GM21526 (cell line): Measurements from ENCODE around the gene INSRR.

Experiments
- ATAC-seq: cut with Tn5 transposase; IDR thresholded peaks from one replicate; pipeline ENCODE4 v1.9.1; 2021; ENCODE audit warnings: moderate library complexity; ENCODE audit not compliant: unreplicated experiment, low FRiP score

The INSRR gene

DNA sequence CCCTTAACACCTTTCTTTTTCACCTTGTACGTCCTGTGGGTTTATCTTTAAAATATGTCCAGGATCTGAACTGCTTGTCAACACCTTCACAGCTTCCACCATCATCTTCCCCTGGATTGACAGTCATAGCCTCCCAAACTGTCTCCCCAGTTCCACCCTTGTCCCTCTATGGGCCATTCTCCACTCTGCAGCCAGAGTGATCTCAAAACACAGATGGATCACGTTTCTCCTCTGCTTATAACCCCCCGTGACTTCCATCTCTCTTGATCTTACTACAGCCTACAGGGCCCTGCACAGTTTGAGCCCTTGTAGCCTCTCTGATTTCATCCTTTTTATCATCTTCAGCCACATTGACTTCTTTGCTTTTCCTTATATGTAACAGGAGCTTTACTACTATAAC is 4.3 kb downstream of the INSRR start:
- no peak for ATAC-seq

DNA sequence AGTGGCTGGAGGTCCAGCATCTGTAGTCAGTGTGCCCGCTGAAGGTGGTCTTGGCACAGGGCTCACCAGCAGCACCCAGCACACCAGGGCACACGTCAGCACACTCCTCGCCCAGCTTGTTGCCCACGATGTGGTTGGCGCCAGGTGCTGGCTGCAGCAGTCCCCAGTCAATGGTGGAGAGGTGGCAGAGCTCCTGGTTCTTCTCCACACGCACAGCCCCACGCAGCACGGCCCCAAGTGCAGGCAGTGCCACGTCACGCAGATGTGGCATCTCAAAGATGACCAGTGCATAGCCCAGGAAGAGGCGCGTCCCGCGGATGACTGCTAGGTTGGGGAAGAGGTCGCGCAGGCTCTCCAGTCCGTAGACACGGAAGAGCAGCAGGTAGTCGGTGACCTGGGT is 5.2 kb downstream of the INSRR start:
- ATAC-seq = no peak

DNA sequence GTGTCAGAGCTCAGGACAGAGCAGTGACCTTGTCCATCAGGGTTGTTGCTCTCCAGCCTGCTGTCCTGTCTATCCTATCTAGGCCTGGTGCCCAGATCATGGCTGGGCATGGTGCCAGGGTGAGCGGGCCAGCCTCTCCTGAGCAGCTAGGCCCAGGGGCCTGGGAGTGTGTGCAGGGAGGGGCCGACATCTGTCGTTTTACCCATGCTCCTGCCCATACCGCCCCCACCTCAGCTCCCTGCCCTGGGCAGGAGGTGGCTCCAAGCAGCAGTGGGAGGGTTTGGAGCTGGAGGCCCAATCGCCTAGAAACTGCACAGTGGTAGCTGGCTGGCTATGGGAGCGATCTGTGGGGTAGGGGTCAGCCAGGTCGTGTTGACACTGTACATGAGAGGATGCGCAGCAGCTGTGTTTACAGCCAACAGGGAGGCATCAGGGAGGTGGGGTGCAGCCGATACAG is 6.5 kb downstream of the INSRR start:
- no peak for ATAC-seq

DNA sequence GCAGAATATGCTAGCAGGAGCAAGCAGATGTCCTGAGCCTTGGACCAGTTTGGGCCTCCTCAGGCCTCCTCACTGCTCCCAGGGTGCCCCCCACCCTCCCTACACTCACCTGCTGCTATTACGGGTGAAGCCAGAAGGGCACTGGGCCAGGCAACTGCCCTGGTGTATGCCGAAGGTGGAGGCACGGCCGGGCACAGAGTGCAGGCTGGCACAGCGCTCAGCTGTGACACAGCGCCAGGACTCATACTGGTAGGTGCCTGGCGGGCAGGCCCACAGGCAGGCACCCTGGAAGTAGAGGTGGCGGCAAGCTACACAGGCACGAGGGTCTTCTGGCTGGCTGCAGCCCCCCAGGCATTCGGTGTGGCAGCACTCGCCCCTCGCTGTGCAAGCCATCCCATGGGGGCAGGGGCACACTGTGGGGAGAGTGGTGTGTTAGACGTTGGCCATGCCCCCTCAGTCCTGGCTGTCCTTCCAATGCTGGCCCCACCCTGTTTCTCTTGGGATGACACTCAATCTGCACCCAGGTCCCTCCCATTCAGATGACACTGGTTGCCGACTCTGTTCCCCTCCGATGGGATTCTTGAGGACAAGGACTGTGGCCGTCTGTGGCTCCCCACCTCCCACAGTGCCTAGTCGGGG is 7.0 kb downstream of the INSRR start:
- ATAC-seq = no peak

DNA sequence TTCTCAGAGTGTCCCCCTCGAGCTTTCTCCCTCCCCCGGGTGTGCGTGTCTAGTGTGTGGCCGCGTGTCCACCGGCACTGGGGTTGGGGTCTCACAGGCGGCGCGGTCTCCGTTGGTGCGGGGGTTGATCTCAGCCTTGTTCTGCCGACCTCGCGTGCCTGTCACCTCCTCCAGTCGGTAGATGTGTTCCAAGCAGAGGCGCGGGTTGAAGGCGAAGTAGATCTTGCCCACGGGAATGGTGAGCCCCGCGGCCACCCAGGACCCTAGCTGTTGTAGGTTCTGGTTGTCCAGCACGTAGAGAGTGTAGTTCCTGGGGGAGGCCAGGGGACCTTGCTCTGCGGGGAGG is 9.8 kb downstream of the INSRR start:
- no peak for ATAC-seq

DNA sequence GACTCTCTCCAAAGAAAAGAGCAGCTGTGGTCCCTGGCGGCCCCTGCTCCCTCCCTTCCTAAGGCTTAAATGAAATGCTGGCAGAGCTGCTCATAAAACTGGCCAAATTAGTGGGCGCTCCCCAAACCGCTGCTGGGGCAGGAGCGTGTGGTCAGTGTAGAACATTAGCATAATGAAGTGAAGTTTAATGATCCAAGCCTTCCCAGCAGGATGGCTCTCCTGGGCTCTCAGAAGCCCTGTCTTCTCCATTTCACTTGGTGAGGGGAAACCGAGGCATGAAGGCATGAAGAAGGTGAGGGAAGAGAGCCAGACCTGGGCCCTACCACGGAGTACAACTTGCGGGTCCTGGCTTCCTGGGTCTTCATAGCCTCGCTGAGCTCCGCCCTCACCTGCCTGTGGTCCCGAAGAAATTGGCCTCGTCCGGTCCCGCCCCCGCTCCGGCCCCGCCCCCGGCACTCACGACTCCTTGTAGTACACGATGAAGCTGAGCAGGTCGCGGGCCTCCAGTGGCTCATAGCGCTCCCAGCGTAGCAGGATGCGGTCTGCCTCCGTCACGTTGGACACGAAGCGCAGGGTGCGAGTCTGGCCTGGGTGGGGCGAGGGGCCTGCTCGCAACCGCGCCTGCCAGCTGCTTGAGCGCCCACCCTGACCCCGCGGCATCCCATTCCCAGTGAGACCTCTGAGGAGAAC is 10.3 kb downstream of the INSRR start:
- ATAC-seq = no peak

DNA sequence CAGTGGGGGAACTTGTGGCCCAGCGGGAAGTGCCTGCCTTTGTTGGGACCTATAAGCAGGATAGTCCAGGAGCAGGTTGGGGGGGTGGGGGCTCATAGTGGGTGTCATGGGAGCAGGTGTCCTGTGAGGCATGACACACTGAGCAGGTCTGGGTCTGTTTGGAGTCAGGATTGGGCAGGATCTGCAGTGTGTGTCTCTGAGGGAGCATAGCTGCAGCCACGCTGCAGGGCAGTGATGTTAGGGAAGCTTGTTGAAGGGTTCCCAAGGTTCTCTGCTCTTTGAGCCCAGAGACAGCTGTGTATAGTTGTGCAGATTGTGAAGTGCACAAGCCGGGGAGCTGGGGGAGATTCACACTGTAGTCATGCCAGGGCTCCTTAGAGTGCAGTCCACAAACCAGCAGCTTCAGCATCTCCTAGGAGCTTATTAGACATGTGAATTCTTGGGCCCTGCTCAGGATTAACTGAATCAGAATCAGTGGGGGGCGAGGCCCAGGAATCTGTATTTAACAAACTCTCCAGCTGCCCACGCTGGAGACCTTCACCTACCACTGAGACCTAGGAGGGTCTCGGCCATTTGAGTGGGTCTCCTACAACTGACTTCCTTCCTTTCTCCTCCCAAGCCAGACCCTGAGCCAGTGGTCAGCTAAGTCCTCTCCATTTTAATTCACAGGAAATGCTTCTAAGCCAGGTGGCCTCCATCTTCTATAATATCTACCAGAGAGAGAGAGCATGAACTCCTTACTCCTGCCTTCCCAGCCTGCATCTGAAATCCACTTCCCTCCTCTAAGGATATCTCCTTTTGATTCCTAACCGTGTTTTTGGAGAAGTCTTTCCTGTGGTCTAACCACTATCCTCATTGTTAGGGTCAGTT is 11.1 kb downstream of the INSRR start:
- ATAC-seq = no peak

DNA sequence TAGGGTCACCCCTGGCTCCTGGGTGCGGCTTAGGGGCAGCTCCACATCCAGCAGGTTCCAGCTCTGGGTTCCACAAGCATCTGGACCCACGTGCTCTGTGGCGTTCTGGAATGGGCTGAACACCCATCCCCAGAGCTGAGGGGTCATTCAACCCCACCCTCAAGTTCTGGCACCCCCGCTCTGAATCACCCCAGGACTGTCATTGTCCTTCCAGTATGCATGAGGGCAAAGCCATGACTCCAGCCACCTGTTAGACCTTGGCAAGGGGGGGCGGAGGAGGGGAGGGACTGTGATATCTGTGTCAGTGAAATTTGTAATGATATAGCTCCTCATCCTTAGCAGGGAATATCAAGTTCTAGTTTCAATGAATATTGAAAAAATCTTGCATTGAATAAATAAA is 12.3 kb downstream of the INSRR start:
- no peak for ATAC-seq

DNA sequence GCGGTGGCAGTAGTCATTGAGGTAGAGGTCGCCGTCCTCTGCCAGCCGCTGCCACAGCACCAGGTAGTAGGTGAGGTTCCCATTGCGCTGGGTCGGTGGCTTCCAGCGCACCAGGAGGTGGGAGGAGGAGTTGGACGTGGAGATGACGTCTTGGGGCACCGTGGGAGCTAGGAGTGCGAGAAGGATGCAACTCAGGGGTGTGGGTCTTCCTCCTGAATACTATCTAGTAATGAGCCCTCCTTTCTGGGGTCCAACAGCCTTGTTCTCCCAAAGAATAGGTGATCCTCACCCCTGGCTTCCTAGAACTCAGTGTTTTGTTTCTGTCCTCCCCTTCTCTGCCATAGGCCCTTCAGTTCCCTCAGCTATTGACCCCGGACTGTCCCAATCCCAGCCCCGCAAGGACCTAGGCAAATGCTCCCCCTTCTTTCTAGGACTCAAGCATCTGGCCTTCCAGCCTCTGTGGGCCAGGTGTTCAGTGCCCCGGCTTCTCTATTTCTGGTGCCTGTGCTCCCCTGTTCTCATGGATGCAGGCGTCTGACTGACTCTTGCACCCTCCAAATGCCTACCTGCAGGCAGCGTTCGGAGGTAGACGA is 12.9 kb downstream of the INSRR start:
- ATAC-seq = no peak

DNA sequence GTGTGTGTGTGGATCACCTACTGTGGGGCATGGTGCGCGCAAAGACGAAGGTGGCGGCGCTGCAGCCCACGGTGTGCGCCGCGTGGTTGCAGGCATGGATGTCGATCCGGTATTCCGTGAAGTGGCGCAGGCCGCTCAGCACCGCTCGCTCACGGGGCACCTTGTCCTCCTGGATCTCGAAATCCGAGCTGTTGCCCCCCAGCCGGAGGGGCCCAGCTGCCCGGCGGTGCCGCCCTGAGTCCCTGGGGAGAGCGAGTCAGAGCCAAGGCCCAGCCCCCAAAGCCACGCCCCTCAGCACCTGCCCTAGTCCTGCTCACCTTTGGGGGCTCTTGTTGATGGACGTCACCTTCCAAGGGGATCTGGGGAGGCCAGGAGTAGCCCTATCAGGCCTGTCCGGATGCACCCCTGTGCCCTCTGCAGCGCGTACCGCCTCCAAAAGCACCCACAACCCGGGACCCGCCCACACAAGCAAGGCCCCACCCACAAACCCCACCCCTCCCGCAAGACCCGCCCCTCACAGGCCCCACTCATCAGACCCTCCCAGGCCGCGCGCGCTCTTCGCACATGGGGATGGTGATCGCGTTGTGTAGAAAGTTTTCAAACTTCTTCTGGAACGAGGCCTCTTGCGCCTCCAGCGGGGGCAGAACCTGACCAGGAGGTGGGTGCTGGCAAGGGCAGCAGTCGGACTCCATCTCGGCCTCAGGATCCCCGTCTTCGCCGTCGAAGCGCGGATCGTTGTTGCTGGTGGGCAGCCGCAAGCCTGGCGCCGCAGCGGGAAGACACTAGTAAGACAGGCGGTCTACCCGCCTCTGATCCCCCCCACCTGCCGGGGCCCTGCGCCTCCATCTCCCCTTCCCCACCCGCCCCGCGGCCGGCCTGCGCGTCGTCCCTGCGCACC is 13.6 kb downstream of the INSRR start:
- no peak for ATAC-seq

DNA sequence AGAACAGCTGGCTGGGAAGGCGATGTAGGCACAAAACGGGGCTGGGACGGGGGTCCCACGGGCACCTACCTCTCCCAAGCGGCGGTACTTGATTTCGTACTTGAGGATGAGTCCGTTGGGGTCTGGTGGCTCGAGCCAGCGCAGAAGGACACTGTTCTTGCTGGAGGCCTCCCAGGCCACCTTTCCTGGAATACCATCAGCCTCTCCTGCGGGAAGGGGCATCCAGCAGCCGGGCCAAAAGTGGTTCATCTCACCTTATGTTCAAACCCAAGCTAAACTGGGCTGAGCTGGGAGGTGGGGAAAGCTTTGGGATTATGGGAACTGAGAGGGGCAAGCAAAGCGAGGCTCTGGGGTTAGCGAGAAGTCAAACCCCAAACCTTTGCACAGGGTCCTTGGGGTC is 14.3 kb downstream of the INSRR start:
- no peak for ATAC-seq

DNA sequence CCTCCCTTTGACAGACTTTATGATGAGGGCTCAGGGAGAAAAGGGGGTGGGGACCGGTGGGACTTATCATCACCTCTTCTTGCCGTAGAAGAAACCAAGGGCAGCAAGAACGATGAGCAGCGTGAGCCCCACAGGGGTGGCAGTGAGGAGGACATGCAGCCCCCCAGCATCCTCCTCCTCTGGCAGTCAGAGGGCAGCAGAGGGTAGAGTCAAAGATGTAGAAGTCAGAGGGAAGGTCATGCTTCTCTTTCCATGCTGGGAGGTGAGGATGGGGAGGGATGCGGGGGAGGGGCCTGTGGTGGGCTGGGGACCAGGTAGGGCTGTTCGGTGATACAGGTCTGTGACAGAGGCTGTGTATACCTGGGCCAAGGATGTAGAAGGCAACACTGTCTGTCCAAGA is 14.8 kb downstream of the INSRR start:
- ATAC-seq = no peak

DNA sequence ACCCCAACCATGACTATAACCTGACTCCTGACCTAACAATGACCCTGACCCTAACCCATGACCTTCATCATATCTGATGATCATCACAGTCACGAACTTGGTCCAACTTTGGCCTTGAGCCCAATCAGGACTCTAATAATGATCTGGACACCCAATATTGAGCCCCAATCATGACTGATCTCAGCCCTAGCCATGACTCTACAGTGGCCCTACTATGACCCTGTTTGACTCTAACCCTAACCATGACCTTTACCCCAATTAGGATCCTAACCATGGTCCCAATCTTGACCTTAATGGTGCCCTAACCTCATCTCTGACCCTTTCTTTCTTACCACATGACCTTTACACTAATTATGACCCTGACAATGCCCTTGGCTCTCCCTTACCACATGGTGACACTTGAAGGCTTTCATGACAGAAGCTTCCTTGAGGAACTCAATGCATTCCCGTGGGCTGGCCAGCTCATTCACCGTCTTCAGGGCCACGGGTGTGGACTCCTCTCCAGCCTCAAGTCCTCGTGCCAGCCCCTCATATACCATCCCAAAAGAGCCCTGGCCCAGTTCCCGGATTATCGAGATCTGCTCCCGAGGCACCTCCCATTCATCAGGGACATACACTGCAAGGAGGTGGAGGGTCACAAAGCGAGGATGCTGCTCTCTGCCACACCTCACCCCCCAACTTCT is 16.2 kb downstream of the INSRR start:
- ATAC-seq = no peak

DNA sequence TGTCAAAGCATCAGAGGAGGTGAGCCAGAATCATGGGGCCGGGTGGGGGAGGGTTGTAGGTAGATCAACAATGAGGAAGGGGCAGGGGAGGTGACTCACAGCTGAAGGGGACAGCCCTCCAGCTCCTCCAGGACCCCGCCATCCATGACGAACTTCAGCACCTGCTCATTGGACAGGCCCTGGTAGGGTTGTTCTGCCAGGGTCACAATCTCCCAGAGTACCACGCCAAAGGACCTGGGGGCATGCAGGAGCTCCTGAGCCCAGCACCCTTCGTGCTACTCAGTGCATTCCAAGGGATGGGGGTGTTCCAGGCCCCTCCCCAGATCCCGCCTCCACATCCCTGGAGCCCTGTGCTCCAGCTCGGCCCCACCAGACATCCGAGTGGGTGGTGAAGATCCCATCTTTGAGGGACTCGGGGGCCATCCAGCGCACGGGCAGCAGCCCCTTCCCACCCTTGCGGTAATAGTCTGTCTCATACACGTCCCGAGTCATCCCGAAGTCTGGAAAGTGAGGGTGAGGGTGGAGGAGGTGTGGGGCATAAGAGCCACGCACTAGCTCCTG is 17.5 kb downstream of the INSRR start:
- no peak for ATAC-seq

DNA sequence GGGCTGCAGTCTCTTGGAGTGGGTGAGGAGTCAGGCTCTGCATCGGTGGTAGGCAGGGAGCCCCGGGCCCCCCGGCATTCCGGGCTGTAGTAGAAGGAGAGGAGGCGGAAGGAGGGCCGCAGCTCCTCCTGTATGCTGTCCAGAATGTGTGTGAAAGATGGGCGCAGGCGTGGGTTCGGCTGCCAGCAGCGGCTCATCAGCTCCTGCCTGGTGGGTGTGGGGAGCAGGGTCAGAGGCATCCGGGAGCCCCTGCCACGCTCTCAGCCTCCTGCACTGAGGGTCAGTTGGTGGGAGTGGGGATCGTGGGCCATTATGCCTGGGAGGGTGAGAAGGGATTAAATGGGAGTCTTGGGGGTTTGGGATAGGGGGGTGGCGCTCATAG is 18.0 kb downstream of the INSRR start:
- ATAC-seq = no peak

DNA sequence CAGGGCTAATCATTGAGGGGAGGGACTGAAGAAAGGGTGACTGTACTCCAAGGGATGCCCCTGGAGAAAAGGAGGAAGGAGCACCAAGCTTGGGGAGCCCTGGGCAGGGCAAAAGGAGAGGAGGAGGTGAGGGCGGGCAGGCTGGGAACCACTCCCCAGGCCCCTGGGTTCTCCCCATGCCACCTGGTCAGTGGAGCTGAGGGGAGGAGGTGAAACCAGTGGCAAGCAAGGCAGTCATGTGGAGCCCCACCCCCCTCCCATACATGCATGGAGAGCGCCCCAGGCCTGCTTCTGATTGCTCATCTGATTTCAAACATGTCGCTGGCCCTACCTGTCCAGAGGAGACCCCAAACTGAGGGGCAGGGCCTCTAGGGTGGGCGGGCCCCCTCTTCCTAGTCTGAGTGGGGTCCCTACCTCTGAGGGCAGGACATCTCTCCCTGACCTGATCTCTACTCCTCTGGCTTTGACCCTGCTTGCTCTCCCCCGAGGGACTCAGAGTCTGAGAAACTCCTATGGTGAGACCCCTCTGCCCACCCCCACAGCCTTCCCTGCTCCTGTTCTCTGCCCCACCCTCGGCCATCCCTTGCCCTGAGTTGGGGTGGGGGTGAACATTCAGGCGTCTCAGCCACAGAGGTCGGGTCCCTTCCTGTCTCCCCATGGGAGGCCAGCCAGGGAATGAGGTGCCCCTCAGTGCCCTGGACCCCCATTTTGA is 18.6 kb downstream of the INSRR start:
- ATAC-seq = no peak

DNA sequence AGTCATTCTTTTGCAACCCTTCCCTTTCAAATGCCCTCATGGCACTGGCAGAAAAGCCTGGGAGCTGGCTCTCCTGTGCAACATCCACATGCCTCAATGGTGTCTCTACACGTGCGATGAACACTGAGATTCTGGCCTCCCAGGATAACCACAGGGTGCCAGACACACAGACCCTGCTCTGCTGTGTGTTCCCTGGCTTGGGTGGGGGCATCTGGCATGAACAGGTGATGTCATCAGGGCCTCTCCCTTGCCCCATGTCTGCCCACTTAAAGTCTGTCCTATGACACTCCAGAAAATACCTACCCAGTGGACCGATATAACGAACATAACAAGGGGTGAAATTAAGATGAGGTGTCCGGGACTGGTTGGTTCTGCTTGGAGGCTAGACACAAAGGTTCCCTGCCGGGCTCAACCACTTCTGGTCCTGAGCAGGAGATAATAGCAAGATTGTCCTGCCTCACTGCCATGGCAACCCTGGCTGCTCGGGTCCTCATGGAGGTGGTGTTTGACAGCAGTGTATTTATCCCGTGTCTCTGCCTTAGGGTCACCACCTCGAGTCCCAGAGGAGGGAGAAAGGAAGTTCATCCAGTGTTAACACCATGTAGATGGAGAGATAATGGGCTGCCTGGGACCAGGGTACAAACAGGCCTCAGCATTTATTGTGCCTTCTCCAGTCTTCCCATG is 19.3 kb downstream of the INSRR start:
- no peak for ATAC-seq

DNA sequence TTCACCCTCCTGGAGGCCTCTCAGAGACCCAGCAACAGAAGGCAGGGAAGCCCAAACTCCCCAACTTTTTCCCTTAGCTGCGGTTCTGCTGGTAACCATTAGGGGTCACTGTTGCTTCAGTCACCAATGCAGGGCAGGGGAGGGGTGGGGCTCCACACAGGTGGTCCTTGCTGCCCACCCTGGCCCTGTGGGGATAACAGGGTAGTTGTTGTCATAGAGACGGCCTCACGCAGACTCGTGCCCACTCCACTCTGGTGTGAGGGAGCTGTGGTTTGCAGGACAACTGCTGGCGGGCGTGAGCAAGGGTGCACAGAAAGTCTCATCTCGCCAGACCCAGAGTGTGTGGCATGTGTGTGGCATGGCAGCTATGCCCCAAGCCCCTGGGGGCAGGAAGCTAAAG is 19.9 kb downstream of the INSRR start:
- no peak for ATAC-seq
